HG02938 (cell line): Measurements from ENCODE around the gene ADGRG6.
"Not testable (repeated sequence)": the region's sequence is repeated elsewhere in the genome, so short reads cannot be mapped to it uniquely, and the experiment has no call there.

ENCODE experiments used
- ATAC-seq: cut with Tn5 transposase; IDR thresholded peaks from one replicate; pipeline ENCODE4 v1.9.1; 2021; ENCODE audit warnings: mild to moderate bottlenecking, moderate library complexity; ENCODE audit not compliant: unreplicated experiment

The ADGRG6 gene

DNA sequence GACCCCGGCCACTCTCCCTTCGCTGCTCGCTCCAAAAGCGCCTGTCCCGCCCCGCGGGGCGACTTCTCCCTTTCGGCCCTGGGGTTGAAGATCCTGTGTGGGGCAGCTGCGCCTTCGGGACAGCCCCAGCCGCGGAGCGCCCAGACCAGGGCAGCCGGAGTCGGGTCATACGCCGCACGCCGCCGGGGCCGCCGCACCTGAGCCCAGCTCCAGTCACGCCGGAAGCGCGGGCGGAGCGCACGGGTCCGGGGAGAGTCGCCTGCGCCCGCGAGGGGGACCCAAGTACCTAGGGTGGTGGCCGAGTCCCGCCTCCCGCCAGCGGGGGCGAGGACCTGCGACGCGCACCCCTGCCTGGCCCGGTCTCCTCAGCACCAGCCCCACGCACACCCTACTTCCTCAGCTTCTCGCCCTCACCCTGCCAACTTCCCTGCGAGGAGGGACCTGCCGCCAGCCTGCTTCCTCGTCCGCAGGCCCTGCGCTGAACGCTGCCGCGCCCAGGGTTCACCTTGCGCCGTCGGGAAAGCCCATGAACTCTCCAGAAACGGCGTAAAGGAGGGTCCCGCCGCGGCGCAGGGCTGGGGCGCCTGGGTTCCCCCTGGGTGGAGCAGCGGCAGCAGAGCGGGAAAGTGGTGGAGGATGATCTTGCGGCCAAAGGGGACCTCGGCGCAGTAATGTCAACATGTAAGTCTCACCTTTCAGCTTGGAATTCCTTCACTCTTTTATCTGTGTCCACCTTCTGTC is at the start of gene ADGRG6:
TSS of gene ADGRG6 (plus strand) at position 357 of the 741 bp plus-strand sequence. CDS start at position 680, 323 bp downstream.
- ATAC-seq: peak; percentile 62

GRCh38 chr6:142254513-142254912 is 47.3 kb upstream of the ADGRG6 start:
- ATAC-seq: no peak

GRCh38 chr6:142255785-142256184 is 46.0 kb upstream of the ADGRG6 start:
- no peak for ATAC-seq

- ATAC-seq: no peak
These were observed 43.5 kb upstream of the ADGRG6 start for GRCh38 chr6:142258305-142258704.

- ATAC-seq: no peak
These were observed 43.0 kb upstream of the ADGRG6 start for GRCh38 chr6:142258757-142259156.

GRCh38 chr6:142260748-142261147 is 41.1 kb upstream of the ADGRG6 start:
- ATAC-seq: no peak

DNA sequence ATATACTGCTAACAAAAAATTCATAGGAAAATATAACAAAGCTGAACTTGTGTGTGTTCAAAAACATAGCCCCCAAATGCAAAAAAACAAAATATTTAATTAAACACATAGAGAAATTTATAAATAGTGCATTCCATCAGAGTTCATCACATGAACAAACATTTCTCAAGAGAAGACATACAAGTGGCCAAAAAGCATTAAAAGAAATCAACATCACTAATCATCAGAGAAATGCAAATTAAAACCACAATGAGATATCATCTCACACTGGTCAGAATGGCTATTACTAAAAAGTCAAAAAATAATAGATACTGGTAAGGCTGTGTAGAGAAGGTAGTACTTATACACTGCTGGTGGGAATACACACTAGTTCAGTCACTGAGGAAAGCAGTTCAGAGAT is 39.6 kb upstream of the ADGRG6 start:
- no peak for ATAC-seq

GRCh38 chr6:142265476-142265875 is 36.3 kb upstream of the ADGRG6 start:
- no peak for ATAC-seq

DNA sequence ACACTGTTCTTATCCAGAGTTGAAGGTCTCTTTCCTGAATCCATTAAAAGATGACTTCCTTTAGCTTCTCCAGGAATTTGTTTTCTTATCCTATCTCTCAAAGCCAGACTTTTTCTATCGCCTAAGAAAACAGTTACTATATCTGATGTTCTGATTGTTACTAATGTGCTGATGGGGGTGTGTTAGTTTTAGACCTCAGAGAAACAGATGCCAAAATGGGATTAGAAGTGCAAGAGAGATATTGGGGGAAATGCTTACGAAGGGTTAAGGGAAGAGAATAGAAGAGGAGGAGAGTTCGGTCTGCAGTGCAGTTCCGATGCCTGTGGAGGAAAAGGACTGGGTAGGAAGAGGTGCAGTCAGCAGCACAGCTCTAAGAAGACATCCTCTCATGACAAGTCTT is 35.7 kb upstream of the ADGRG6 start:
- no peak for ATAC-seq

- ATAC-seq: no peak
These were observed 30.3 kb upstream of the ADGRG6 start for GRCh38 chr6:142271476-142271875.

- ATAC-seq: no peak
These were observed 27.2 kb upstream of the ADGRG6 start for GRCh38 chr6:142274656-142275055.

DNA sequence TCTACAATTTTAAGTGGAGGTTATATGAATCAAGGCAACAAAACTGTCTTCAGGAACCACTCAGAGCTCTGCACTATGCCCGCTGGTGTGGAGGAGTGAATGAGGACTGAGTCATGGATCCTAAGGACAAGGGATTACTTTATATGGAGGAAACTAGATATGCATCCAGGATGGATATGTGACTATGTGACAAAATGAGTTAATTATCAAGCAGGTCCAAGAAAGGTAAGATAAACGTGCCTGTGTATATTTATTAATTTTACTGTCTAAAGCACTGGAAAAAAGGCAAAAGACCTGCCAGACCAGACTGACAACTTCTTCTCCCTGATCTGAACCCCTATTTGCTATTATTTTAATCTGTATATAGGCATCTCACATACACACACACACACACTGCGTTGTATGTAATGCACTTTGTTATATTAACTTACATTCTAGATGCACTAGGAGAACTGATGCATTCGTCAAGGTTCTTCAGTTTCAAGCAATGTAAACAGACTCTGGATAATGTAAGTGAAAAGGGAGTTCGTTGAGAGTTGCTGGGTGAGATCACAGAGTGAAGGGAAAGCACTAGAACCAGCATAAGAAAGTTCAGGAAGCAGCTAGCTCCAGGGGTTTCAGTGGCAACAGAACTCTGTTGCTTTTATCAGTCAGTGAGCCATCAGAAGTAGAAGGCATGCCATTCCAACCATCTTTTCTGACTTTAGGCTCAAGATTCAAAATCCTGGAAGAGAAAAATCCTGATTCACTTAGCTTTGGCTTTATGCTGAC is 26.4 kb upstream of the ADGRG6 start:
- no peak for ATAC-seq

DNA sequence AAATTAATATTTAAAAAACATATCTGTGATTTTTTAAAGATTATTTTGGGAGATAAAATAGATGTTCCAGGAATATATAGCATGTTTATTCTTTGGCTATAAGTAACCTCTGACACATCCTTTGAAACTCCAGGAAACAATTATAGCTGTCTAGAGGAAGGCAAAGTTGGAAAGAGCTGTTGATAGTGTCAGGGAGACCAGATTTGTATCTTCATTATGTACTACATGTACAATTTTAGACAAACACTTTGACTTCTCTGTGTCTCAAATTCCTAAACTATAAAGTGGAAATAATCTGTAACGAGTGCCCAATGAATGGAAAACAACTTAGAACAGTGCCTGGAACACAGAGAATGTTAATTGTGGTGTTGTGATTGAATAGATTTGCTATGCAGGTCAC is 25.6 kb upstream of the ADGRG6 start:
- ATAC-seq: no peak

DNA sequence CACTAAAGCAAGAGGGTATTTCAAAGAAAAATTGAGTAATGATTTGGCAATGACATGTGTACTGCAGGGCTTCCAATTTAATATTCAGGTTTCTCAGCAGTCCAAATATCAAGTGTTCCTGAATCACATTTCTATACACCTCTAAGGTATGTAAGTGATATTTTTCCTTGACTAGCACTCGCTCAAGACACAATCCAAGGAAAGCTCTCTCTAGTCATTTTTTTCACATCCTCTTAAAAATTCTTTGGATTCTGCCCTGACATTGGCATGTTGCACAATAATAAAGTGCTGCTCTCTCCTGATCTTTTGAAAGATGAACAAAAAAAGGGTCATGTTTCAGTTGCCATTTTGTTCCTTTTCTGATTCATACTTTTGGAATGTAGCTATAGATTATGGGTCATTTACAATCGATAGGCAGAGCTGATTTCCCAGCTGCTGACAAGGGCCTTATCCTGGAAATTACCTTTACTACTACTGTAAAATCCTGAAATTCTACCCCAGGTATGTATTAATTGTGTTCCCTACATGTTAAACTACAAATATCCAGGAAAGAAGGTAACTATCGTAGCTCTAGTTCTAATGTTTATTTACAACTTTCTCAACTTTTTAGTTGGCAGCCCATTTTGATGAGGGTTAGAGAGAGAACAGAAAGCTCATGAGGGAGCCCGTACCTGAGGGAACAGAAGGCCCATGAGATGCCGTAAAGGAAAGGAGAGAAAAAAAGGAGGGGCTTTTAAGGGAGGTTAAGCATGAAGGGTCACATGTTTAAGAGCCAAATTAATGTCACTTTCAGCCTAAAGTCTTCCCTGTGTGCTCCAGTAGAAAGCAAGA is 22.2 kb upstream of the ADGRG6 start:
- no peak for ATAC-seq

- no peak for ATAC-seq
These were observed 21.5 kb upstream of the ADGRG6 start for GRCh38 chr6:142280265-142280664.

DNA sequence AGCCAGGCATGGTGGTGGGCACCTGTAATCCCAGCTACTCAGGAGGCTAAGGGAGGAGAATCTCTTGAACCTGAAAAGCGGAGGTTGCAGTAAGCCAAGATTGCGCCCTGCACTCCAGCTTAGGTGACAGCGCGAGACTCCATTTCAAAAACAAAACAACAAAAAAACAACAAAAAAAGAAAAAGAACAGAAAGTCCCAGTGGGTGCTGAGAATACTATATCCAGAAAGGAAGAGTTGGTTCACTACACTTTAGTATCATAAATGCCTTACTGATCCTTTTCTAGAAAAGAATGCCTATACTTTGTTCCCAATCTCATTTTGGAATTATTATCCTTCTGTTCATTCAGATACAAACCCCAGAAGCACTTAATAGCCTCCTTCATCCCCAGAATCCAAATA is 20.9 kb upstream of the ADGRG6 start:
- no peak for ATAC-seq

DNA sequence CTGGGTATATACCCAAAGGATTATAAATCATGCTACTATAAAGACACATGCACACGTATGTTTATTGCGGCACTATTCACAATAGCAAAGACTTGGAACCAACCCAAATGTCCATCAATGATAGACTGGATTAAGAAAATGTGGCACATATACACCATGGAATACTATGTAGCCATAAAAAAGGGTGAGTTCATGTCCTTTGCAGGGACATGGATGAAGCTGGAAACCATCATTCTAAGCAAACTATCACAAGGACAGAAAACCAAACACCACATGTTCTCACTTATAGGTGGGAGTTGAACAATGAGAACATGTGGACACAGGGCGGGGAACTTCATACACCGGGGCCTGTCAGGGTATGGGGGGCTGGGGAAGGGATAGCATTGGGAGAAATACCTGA is 18.7 kb upstream of the ADGRG6 start:
- not testable (repeated sequence) for ATAC-seq

DNA sequence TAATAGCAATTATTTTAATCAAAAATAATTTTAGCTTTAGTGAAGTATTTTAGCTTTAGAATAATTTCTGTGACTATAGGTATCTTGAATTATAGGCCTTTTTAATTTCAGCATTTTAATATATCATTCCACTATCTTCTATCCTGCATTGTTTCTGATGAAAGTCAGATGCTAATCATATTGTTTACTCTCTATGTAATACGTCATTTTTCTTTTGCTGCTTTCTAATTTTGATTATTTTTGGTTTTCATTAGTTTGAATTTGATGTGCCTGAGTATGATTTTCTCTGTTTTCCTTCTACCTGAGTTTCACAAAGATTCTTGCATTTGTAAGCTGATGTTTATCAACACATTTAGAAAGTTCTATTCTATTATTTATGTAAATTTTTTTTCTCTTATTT is 17.4 kb upstream of the ADGRG6 start:
- no peak for ATAC-seq

DNA sequence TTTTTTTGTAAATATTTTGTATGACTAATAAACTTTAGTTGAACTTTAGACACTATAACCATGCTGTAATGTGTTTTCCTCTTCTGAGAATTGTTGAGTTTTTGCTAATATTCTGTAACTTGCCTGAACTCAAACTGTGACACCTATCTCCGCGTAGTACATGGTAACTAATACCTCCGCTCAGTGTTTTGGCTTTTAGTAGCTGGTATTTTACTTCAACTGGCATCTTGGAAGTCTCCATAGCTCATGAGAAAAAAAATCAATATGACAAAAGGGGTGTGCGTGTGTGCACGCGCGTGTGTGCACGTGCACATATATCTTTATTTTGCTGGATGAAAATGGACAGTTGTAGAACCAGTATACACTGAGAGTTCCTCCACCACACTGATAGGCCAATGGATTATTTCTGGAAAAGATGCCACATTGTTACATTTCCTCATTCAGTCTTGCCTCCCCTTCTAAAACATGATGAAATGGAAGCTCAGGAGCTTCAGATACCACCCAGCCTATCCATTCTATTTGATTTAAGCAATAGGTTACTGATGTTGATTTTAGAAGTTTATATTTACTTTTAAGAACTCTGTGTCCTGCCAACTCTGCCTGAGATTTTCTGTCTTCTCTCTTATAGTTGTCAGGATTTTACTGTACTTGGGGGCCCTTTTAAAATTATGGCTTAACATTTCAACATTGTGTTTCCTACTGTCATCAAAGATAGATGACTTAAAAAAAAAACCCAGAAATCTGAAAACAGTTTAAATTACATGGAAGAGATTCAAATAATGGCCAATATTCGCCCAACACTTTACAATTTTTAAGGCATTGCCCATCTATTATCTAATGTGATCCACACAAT is 16.3 kb upstream of the ADGRG6 start:
- ATAC-seq: no peak

- no peak for ATAC-seq
These were observed 15.8 kb upstream of the ADGRG6 start for GRCh38 chr6:142286088-142286409.

DNA sequence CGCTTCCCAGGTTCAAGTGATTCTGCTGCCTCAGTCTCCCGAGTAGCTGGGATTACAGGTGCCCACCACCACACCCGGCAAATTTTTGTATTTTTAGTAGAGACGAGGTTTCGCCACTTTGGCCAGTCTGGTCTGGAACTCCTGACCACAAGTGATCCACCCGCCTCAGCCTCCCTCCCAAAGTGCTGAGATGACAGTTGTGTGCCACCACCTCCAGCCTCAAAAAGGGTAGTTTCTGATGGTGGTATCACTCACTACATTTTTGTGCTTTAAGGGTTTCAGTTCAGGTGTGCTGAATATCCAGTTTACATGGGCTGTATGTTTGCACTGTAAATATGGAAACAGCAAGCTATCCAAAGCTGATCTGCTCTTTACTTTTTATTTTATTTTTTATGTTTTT is 12.1 kb upstream of the ADGRG6 start:
- no peak for ATAC-seq
